Stimulated activated naive CD8-positive, alpha-beta T cell treated with anti-CD3 and anti-CD28 coated beads, Interleukin-15, amount 100 ng/mL, for 72 hours (primary cell): Measurements from ENCODE around the gene PDLIM1.
A peak's percentile ranks its signal among the peaks of the same experiment; 100 is the strongest.
"Not testable (repeated sequence)": the region's sequence is repeated elsewhere in the genome, so short reads cannot be mapped to it uniquely, and the experiment has no call there.

ENCODE experiments used
- ATAC-seq: fragments of 150-1000 bp; cut with Tn5 transposase; 2 replicates; pipeline ENCODE4 v1.10.0; 2021; ENCODE audit warnings: mild to moderate bottlenecking, moderate library complexity
- DNase-seq, 2 donors: peaks; one replicate each; pipeline ENCODE4 v3.0.0; 2021 to 2022
- H3K27ac Mint-ChIP-seq, 2 donors: one replicate each; pipeline ENCODE4 v1.8.0; 2022; ENCODE audit warnings: mild to moderate bottlenecking in 2 of 2, mixed read lengths in 2 of 2, moderate library complexity in 2 of 2
- H3K27me3 Mint-ChIP-seq: one replicate; pipeline ENCODE4 v1.8.0; 2022; ENCODE audit warnings: mixed read lengths
- H3K4me1 Mint-ChIP-seq: one replicate; pipeline ENCODE4 v1.8.0; 2022; ENCODE audit warnings: mild to moderate bottlenecking, mixed read lengths
- H3K4me3 Mint-ChIP-seq, 2 donors: one replicate each; pipeline ENCODE4 v1.8.0; 2022; ENCODE audit warnings: mild to moderate bottlenecking in 2 of 2, mixed read lengths in 2 of 2, moderate library complexity in 1 of 2
- H3K9me3 Mint-ChIP-seq, 2 donors: one replicate each; pipeline ENCODE4 v1.8.0; 2022; ENCODE audit warnings: mixed read lengths in 2 of 2

PDLIM1 gene

DNA sequence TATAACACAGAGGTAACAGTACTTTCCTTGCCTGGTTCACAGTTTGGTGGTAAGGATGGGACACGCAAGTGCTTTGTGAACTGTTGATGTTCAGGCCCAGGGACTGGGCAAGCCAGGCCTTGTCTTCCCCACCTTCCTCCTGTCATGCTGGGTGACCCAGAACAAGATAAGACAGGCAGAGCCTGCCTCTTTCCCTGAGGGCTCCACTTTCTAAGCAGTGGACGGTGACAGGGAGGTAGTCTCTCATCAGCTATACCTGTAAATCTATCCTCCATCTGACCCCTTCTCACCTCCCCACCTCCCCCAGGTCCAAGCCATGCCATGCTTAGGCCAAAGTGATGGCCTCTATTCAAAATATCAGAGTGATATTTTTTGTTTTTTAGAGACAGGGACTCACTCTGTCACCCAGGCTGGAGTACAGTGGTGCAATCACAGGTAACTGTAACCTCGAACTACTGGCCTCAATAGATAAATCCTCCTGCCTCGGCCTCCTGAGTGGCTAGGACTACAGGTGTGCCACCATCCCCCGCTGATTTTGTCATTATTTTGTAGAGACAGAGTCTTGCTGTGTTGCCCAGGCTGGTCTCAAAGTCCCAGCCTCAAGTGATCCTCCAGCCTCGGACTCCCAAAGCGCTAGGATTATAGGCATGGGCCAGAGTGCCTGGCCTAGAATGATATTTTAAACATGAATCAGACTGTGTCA is 42.8 kb downstream of the PDLIM1 start:
- H3K27me3 Mint-ChIP-seq: peaks cover 74% of the 10 kb centered on the region
- peaks cover 7% of the 10 kb centered on the region for H3K4me1 Mint-ChIP-seq
- ATAC-seq (no peak), DNase-seq (no peak)
- no peaks in the 10 kb centered on the region for H3K9me3 Mint-ChIP-seq
- no peak overlapping the region for H3K27ac Mint-ChIP-seq
- H3K4me3 Mint-ChIP-seq: no peak overlapping the region

DNA sequence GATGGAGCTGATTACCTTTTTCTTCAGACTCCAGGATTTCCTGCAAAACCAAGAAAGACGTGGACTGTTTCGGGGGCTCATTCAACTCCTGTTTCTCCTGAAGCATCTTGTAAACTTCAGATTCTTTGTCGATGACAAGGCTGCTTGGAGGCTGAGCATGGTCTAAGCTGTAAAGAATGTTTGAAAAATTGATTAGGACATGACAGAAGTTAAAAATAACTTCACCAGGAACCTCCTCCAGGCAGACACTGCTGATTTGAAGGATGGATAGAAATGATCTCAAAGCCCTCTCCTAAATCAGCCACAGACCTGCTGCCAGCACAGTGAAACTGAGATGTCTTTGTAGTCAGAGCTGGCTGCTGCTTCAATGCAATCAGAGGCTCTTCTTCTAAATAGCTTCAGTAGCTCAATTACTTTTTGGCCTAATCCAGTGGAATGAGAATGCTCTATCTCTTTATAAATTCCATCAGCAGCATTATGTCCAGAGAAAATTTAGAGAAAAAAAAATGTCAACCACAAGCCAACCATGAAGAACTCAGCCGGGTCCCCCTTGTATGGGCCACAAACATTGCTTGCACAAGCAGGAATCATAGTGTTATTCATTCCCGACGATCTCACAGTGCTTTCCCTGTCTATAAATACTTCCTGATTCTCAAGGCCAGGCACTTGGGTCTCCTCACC is 43.5 kb downstream of the PDLIM1 start:
- Mint-ChIP-seq H3K27ac (no peak overlapping the region), H3K4me1 (peaks cover 7% of the 10 kb centered on the region), H3K4me3 (no peak overlapping the region), H3K9me3 (no peaks in the 10 kb centered on the region), H3K27me3 (peaks cover 67% of the 10 kb centered on the region)
- DNase-seq (no peak), ATAC-seq (no peak)

DNA sequence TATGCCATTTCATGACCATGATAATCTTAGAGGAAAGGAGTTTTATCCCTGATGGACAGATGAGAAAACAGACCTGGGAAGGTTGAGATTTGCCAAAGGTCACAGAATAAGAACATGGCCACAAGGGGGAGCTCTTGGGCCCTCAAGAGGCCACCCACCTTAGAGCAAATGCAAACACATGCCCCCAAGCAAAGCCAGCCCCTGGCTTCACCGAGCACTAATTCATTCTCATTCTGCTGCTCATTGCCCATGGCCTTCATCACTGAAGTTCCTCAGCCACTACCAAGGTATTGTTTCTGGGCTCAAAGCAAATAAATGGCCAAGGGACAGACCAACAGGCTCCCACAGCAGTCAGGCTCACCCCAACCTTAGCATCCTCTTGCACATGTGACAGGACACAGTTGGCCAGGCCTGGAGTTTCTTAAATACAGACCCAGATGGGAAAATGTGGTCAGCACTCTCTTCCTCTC is 44.2 kb downstream of the PDLIM1 start:
- Mint-ChIP-seq H3K9me3 (no peaks in the 10 kb centered on the region), H3K27ac (no peak overlapping the region), H3K27me3 (peaks cover 60% of the 10 kb centered on the region), H3K4me3 (no peak overlapping the region), H3K4me1 (peaks cover 7% of the 10 kb centered on the region)
- ATAC-seq: peak; percentile 43
- DNase-seq: peak; percentile 51 to 62

DNA sequence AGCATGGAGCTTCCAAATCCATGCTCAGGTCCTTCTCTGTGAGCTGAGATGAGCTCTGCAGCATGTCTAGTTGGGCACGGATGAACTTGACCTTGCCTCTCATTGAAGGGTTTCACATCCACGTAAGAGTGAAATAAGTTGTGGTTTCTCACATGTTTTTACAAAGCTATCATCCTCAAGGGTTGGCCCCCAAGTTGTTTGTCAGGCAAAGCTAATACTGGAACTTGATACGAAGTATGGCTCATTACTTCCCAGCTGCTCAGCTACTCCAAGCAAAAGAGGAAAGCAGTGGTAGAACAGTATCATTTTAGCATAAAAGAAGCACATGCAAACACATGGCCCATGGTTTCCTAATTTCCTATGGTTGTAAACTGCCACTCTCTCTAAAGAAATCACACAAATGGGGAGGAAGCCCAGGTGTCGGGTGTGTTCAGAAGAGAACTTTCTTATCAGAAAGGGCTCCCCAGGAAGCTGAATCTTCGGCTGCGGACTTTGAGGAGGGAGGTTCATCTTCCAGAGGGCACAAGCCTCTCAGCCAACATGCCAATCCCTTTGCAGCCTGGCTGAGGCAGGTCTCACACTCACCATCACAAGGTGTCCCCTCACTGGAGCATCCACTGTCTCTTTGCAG is 45.3 kb downstream of the PDLIM1 start:
- no peak overlapping the region for H3K4me3 Mint-ChIP-seq
- ATAC-seq: peak; percentile 42
- H3K4me1 Mint-ChIP-seq: peaks cover 7% of the 10 kb centered on the region
- H3K27ac Mint-ChIP-seq: no peak overlapping the region
- H3K9me3 Mint-ChIP-seq: no peaks in the 10 kb centered on the region
- no peak for DNase-seq
- peaks cover 51% of the 10 kb centered on the region for H3K27me3 Mint-ChIP-seq

DNA sequence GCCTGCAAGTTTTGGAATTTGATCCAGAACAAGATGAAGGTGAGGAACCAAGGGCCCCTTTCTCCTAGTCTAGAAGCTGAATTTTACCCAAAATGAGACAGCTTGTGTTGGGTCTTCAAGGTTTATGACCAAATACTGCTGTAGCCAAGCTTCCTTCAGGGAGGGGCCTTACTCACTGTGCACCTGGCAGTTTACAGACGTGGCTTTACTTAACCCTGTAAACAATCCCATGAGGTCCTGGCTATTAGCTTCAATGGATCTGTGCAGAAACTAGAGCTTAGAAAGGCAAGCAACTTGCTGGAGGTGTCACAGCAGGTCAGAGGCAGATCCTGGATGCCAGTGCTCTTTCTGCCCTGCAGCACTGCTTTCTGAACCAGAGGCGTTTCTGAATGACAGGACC is 46.7 kb downstream of the PDLIM1 start:
- DNase-seq (no peak), ATAC-seq (no peak)
- no peak overlapping the region for H3K4me3 Mint-ChIP-seq
- H3K4me1 Mint-ChIP-seq: peaks cover 7% of the 10 kb centered on the region
- H3K9me3 Mint-ChIP-seq: no peaks in the 10 kb centered on the region
- peaks cover 43% of the 10 kb centered on the region for H3K27me3 Mint-ChIP-seq
- H3K27ac Mint-ChIP-seq: no peak overlapping the region

DNA sequence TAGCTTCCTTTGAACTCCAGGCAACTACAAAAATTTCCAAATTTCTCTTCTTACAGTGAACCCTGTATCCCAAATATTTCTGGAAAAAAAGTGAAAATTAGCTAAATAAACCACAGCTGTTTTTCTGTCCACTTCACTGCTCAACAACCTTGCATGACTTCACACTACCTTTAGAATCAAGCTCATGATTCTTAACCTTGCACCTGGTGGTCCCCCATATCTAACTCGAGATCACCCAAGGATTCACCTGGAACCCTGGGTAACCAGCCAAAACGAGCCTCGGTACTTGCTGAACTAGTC is 47.5 kb downstream of the PDLIM1 start:
- H3K27ac Mint-ChIP-seq: no peak overlapping the region
- H3K9me3 Mint-ChIP-seq: no peaks in the 10 kb centered on the region
- H3K27me3 Mint-ChIP-seq: peaks cover 35% of the 10 kb centered on the region
- no peak for DNase-seq
- no peak for ATAC-seq
- peaks cover 7% of the 10 kb centered on the region for H3K4me1 Mint-ChIP-seq
- H3K4me3 Mint-ChIP-seq: no peak overlapping the region

DNA sequence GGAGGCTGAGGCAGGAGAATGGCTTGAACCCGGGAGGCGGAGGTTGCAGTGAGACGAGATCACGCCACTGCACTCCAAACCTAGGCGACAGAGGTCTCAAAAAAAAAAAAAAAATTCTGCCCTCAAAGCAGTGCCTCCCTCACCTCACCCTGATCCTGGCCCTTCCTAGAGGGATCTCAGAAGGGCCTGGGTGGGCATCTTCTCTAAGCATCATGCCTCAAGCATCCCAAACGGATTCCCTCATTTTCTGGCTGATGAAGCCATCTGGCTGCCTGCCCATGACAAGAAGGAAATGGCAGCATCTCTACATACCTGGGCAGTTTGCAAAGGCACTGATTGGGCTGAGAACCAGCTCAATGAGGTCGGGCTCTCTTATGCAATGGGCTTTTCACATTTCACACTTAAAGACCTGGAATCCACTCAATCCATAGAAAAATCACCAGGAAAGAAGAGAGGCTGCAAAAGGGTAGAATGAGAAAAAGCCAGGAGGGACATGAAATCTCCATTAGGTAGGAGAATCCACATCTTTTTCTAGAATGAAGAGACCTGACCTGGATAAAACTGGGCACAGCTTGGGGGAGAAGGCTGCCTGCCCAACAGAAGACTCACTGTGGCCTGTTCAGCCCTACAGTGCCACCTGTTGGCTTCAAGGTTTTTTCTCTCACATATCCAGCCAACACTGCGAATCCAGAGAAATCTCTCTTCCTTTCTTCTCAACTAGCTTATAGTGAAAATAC is 48.1 kb downstream of the PDLIM1 start:
- Mint-ChIP-seq H3K27me3 (peaks cover 31% of the 10 kb centered on the region), H3K4me1 (peaks cover 10% of the 10 kb centered on the region), H3K4me3 (no peak overlapping the region), H3K9me3 (no peaks in the 10 kb centered on the region), H3K27ac (no peak overlapping the region)
- DNase-seq (peak; percentile 27 to 30), ATAC-seq (peak; percentile 70)

DNA sequence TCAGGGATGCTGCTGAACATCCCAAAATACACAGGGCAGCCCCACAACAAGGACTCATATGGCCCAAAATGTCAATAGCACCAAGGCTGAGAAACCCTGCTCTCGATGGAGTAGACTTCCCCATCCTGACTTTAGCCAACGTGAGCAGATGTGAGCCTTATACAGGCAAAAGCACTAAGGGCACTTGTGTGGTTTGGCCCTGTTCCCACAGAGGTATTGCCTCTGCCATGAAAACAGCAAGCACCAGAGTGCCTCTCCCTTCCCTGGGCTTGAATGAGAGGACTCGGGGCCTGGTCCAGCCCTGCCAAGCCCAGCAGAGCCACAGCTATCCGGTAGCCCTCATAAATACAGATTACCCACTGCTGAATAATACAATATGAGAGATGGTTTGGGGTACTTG is 49.3 kb downstream of the PDLIM1 start:
- no peaks in the 10 kb centered on the region for H3K9me3 Mint-ChIP-seq
- peaks cover 36% of the 10 kb centered on the region for H3K27me3 Mint-ChIP-seq
- no peak overlapping the region for H3K27ac Mint-ChIP-seq
- H3K4me3 Mint-ChIP-seq: no peak overlapping the region
- DNase-seq (no peak), ATAC-seq (no peak)
- H3K4me1 Mint-ChIP-seq: peaks cover 22% of the 10 kb centered on the region

DNA sequence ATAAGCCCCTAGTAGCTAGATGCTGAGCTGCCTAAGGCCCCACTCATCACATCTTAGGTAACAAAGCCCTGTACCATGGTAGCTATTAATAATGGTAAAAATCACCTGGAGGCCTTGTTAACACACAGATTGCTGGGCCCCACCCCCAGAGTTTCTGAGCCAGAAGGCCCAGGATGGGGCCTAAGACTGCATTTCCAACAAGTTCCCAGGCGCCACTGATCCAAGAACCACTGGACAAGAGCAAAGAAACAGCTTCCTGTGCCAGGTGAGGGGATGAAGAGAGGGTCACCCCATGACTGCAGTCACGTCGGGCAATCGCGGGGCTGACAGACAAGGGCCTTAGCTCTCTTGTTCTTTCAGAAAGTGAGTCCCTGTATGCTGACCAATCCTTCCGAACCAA is 50.0 kb downstream of the PDLIM1 start:
- Mint-ChIP-seq H3K4me3 (no peak overlapping the region), H3K27me3 (peaks cover 32% of the 10 kb centered on the region), H3K4me1 (peaks cover 29% of the 10 kb centered on the region)

DNA sequence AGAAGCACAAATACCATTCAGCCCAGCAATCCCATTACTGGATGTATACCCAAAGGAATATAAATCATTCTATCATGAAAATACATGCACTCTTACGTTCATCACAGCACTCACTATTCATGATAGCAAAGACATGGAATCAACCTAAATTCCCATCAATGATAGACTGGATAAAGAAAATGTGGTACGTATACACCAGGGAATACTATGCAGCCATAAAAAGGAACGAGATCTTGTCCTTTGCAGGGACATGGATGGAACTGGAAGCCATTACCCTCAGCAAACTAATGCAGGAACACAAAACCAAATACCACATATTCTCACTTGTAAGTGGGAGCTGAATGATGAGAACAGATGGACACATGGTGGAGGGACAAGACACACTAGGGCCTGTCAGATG is 50.7 kb downstream of the PDLIM1 start:
- not testable (repeated sequence) for ATAC-seq, H3K27ac Mint-ChIP-seq
- H3K4me1 Mint-ChIP-seq: peaks cover 33% of the 10 kb centered on the region

More for the DNA sequence above, 50.0 kb downstream of the PDLIM1 start:
- Mint-ChIP-seq H3K27ac (no peak overlapping the region), H3K9me3 (no peaks in the 10 kb centered on the region)
- ATAC-seq: no peak
- DNase-seq: no peak

DNA sequence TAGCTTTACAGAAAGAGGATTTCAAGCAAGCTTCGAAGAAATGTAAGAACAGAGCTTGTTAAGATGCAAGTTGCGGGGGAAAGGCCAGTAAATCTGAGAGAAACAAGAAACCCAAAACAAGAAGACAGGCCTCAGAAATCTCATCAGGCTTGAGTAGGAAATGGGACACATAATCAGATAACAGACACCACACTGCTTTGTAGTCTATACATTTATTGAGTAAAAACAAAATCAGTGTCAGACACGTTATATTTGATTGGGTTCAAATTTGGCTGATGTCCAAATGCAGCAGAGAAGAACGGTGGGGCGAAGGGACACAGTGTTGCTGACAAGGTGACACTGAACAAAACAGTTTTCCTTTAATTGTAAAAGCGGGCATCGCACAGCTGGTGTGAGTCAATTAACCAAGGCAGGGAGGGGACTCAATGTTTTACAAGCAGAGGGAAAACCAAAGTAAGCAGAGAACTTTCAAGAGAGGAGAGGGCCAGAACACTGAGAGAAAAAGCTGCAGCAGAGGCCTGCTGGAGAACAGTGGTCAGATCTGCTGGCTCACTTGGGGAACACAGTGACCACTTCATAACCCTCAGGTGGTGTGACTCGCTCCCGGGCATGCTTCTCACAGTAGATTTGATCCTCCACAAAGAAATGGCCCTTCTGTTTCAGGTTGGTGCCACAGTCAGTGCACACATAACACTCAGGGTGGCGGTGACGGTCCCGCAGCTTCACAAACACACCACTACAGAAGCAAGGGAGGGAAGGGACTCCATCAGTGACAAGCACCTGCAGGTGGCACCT is 53.2 kb downstream of the PDLIM1 start:
- H3K27ac Mint-ChIP-seq: peak overlapping the region in 1 of 2 donors; percentile 14
- no peaks in the 10 kb centered on the region for H3K9me3 Mint-ChIP-seq
- DNase-seq: no peak
- H3K4me1 Mint-ChIP-seq: peaks cover 33% of the 10 kb centered on the region
- H3K4me3 Mint-ChIP-seq: no peak overlapping the region
- ATAC-seq: no peak
- peaks cover 17% of the 10 kb centered on the region for H3K27me3 Mint-ChIP-seq

More for the DNA sequence above, 50.7 kb downstream of the PDLIM1 start:
- not testable (repeated sequence) for H3K4me3 Mint-ChIP-seq, DNase-seq, H3K9me3 Mint-ChIP-seq
- H3K27me3 Mint-ChIP-seq: peaks cover 25% of the 10 kb centered on the region

DNA sequence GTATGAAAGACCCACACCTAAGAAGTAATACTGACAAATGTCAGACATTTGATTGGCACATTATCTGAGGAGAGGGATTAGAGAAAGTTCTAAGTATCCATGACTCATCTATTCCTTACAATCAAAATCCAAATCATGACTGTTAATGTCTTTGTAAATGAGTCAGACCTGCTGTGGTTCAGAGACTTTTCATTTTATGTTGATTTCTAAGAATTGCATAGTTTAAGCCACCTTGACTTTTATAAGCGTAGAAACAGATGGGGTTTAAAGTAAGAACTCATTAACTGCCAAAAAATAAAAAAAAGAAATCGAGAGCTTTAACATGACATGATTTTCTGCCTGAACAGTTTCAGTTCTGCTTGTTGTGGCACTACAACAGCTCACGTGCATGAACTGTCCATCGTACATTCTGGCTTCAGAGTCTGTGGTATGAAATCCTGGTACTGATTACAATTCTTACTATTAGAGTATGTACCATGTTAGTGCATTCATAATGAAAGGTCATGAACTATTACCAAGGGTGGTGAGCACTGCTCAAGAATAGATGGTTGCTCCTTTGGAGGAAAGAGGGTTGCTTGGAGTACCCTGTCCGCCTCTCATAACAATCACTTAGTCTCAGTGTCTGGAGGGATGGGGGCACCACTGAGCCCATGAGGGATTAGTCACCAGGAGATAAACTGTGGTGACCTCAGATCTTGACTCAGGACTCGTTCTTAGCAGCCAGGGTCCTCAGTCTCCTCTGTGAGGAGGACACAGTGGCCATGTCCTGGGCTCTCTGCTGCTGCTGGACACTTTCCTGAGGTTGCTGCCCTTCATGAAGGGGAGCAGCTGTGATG is 54.5 kb downstream of the PDLIM1 start:
- Mint-ChIP-seq H3K27me3 (peaks cover 17% of the 10 kb centered on the region), H3K9me3 (no peaks in the 10 kb centered on the region), H3K4me3 (peak overlapping the region; percentile 49 to 68), H3K4me1 (peaks cover 37% of the 10 kb centered on the region), H3K27ac (peak overlapping the region; percentile 95 to 98)
- DNase-seq (peak; percentile 34 to 47), ATAC-seq (peak; percentile 92)

DNA sequence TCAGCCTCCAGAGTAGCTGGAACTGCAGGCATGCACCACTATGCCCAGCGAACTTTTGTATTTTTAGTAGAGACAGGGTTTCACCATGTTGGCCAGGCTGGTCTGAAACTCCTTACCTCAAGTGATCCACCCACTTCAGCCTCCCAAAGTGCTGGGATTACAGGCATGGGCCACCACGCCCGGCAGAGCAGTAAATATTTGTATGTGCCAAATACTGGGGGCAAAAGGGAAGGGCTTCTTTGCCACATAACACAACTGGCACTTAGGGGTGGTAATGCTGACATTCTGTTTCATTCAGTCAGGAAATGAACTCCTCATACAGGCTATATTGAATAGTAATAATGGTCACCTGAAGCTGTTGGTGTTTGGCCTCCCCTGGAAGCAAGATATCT is 55.1 kb downstream of the PDLIM1 start:
- H3K27me3 Mint-ChIP-seq: peaks cover 17% of the 10 kb centered on the region
- peak overlapping the region in 1 of 2 donors; percentile 49 for H3K4me3 Mint-ChIP-seq
- DNase-seq (no peak), ATAC-seq (no peak)
- peak overlapping the region; percentile 88 to 98 for H3K27ac Mint-ChIP-seq
- peaks cover 43% of the 10 kb centered on the region for H3K4me1 Mint-ChIP-seq
- H3K9me3 Mint-ChIP-seq: peaks cover 0 to under 1% of the 10 kb centered on the region in 2 donors

DNA sequence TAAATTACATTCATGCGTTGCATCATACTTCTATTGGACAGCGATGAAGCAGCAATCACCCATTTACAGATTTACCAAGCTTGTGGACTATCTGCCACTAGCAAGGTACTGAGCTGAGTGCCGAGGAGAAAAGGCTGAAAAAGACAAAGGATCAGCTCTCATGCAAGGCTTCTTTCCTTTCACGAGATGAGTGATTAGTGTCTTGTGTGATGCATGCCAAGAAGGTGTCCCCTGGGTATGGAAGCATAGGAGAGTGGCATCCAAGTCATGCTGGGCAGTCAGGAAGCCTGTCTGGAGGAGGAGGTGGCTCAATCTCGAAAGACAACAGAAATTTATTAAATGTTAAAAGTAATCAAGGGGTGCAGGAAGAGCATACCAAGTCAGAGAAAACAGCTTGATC is 55.9 kb downstream of the PDLIM1 start:
- H3K4me1 Mint-ChIP-seq: peaks cover 47% of the 10 kb centered on the region
- H3K27me3 Mint-ChIP-seq: peaks cover 17% of the 10 kb centered on the region
- ATAC-seq (no peak), DNase-seq (no peak)
- H3K9me3 Mint-ChIP-seq: peaks cover 0 to 4% of the 10 kb centered on the region in 2 donors
- no peak overlapping the region for H3K4me3 Mint-ChIP-seq
- peak overlapping the region in 1 of 2 donors; percentile 91 for H3K27ac Mint-ChIP-seq
